Left lung (tissue), 10 donors: ENCODE measurements around the gene SNTG2. TPM values are rescaled to one million over a fixed set of nuclear protein-coding genes. Genes with fewer than 3 reads are reported as not detected.
"Not testable (repeated sequence)": the region's sequence is repeated elsewhere in the genome, so short reads cannot be mapped to it uniquely, and the experiment has no call there.

Source experiments
- ATAC-seq: fragments of 200-7000 bp; cut with Tn5 transposase; one replicate; pipeline ENCODE4 v1.9.1; 2020; ENCODE audit warnings: moderate library complexity
- DNase-seq, 4 donors: peaks; one replicate each; pipeline ENCODE4 v3.0.0-alpha.2; 2013 to 2020
- H3K27ac ChIP-seq, 2 donors: fragments of 200-600 bp; sonication (generic) in 1 of 2; one replicate each; pipeline versions ENCODE4 v1.5.0 to v1.8.0; 2020 to 2021
- H3K27me3 ChIP-seq, 2 donors: fragments of 200-600 bp; sonication (generic) in 1 of 2; one replicate each; pipeline versions ENCODE4 v1.5.0 to v1.8.0; 2020 to 2021
- H3K36me3 ChIP-seq, 2 donors: fragments of 200-600 bp; sonication (generic) in 1 of 2; one replicate each; pipeline versions ENCODE4 v1.5.0 to v1.8.0; 2020 to 2021
- H3K4me1 ChIP-seq, 2 donors: fragments of 200-600 bp; one replicate each; pipeline ENCODE4 v1.8.0; 2021
- H3K4me3 ChIP-seq, 2 donors: fragments of 200-600 bp; sonication (generic) in 1 of 2; one replicate each; pipeline versions ENCODE4 v1.5.0 to v1.8.0; 2020 to 2021; ENCODE audit warnings: mild to moderate bottlenecking in 1 of 2
- H3K9me3 ChIP-seq, 2 donors: fragments of 200-600 bp; sonication (generic) in 1 of 2; one replicate each; pipeline versions ENCODE4 v1.5.0 to v1.8.0; 2020 to 2021
- intact Hi-C, 2 donors: fragments of 100-400 bp; cut with DNase I; formaldehyde crosslinking; loops; one replicate each; pipeline versions ENCODE4 v1.11.2 to v1.14.2; 2022
- polyA plus RNA-seq, 6 donors: library from polyadenylated mRNA; unstranded; fragments of 120-200 nt; gene quantifications; one replicate each; pipeline ENCODE4 v1.2.1, GENCODE V29; 2013; ENCODE audit not compliant: insufficient read length in 6 of 6
- total RNA-seq, 2 donors: library from RNA; stranded (reverse); fragmentation: NEBNext Ultra II Directional; extraction: Animal tissue kit (Norgen Biotek cat#: 25700); gene quantifications; one replicate each; pipeline ENCODE4 v1.2.1, GENCODE V29; 2021
- TF ChIP-seq, protein P1 (sequence below), 2 donors: fragments of 200-600 bp; sonication (generic) in 1 of 2; IDR thresholded peaks; one replicate each; pipeline versions ENCODE4 v1.5.0 to v1.8.0; 2021; ENCODE audit warnings: antibody characterized with exemption in 2 of 2
- donor health status: DM: no; HTN: yes; CAD: no.
- donor health status: DM: no; HTN: no; CAD: no.

The SNTG2 gene
- total and polyA plus RNA-seq, 8 donors, result 0.24 to 3.2 (median 0.64) TPM

- peaks cover 0 to 5% of the 10 kb centered on the region in 2 donors for H3K27me3 ChIP-seq
- H3K4me1 ChIP-seq, result no peaks in the 10 kb centered on the region
- H3K27ac ChIP-seq, result no peak overlapping the region
- no peaks in the 10 kb centered on the region for H3K9me3 ChIP-seq
- no peaks in the 10 kb centered on the region for H3K36me3 ChIP-seq
- ATAC-seq, result no peak
- TF ChIP-seq, protein P1, sequence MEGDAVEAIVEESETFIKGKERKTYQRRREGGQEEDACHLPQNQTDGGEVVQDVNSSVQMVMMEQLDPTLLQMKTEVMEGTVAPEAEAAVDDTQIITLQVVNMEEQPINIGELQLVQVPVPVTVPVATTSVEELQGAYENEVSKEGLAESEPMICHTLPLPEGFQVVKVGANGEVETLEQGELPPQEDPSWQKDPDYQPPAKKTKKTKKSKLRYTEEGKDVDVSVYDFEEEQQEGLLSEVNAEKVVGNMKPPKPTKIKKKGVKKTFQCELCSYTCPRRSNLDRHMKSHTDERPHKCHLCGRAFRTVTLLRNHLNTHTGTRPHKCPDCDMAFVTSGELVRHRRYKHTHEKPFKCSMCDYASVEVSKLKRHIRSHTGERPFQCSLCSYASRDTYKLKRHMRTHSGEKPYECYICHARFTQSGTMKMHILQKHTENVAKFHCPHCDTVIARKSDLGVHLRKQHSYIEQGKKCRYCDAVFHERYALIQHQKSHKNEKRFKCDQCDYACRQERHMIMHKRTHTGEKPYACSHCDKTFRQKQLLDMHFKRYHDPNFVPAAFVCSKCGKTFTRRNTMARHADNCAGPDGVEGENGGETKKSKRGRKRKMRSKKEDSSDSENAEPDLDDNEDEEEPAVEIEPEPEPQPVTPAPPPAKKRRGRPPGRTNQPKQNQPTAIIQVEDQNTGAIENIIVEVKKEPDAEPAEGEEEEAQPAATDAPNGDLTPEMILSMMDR (IDR thresholded peaks at IDR 0.05), result no peak
- no peak overlapping the region for H3K4me3 ChIP-seq
- intact Hi-C loops, result no loop called here
- no peak for DNase-seq
These were observed 180.3 kb downstream of the SNTG2 start for GRCh38 chr2:1130922-1131321.

- intact Hi-C loops, result no loop called here
- TF ChIP-seq, protein P1 (IDR thresholded peaks at IDR 0.05), result no peak
- Histone ChIP-seq H3K27me3 (peaks cover 0 to 5% of the 10 kb centered on the region in 2 donors), H3K4me3 (no peak overlapping the region), H3K27ac (no peak overlapping the region), H3K36me3 (no peaks in the 10 kb centered on the region), H3K4me1 (no peaks in the 10 kb centered on the region), H3K9me3 (no peaks in the 10 kb centered on the region)
- ATAC-seq (no peak), DNase-seq (no peak)
These were observed 181.8 kb downstream of the SNTG2 start for GRCh38 chr2:1132328-1132969.

GRCh38 chr2:1133896-1134295 lies 183.2 kb downstream of the SNTG2 start:
- H3K9me3 ChIP-seq, H3K4me1 ChIP-seq, DNase-seq, H3K27ac ChIP-seq, H3K4me3 ChIP-seq, ATAC-seq, H3K36me3 ChIP-seq, intact Hi-C loops, H3K27me3 ChIP-seq: not testable (repeated sequence)

GRCh38 chr2:1134629-1135028 lies 184.0 kb downstream of the SNTG2 start:
- Histone ChIP-seq H3K27me3 (peaks cover 0 to 5% of the 10 kb centered on the region in 2 donors), H3K9me3 (no peaks in the 10 kb centered on the region), H3K4me3 (no peak overlapping the region), H3K27ac (no peak overlapping the region), H3K36me3 (no peaks in the 10 kb centered on the region), H3K4me1 (no peaks in the 10 kb centered on the region)
- intact Hi-C loops, result no loop called here
- DNase-seq (peak in 1 of 4 donors; percentile 57), ATAC-seq (no peak)
- TF ChIP-seq, protein P1 (IDR thresholded peaks at IDR 0.05), result no peak

GRCh38 chr2:1136067-1136466 lies 185.4 kb downstream of the SNTG2 start:
- no peaks in the 10 kb centered on the region for H3K9me3 ChIP-seq
- ATAC-seq (no peak), DNase-seq (no peak)
- TF ChIP-seq, protein P1 (IDR thresholded peaks at IDR 0.05), result no peak
- H3K27ac ChIP-seq, result no peak overlapping the region
- H3K27me3 ChIP-seq, result peaks cover 0 to 5% of the 10 kb centered on the region in 2 donors
- no peak overlapping the region for H3K4me3 ChIP-seq
- H3K36me3 ChIP-seq, result no peaks in the 10 kb centered on the region
- intact Hi-C loops, result no loop called here
- no peaks in the 10 kb centered on the region for H3K4me1 ChIP-seq

DNA sequence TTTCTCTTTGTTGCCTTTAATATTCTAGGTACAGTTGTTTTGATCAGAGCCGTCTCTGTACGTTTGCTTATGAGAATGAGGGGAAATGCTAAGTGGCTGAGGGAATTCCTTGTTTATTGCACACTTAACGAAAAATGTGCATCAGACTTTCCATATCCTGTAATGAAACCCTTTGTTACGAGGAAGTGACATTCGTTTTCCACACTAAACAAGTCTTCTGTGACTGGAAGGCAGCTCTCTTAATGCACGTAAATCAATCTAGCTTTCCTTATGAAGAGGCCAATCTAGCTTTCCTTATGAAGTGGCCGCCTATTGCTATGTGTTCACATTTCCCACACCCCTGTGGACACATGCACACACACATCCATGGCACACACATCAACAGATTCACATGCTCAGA lies 186.2 kb downstream of the SNTG2 start:
- peaks cover 0 to 5% of the 10 kb centered on the region in 2 donors for H3K27me3 ChIP-seq
- intact Hi-C loops, result no loop called here
- DNase-seq (peak in 1 of 4 donors; percentile 10), ATAC-seq (no peak)
- H3K9me3 ChIP-seq, result no peaks in the 10 kb centered on the region
- H3K4me3 ChIP-seq, result no peak overlapping the region
- TF ChIP-seq, protein P1 (IDR thresholded peaks at IDR 0.05), result no peak
- H3K4me1 ChIP-seq, result no peaks in the 10 kb centered on the region
- no peak overlapping the region for H3K27ac ChIP-seq
- H3K36me3 ChIP-seq, result no peaks in the 10 kb centered on the region
